K562 (cell line): ENCODE measurements around the gene SCG2. TPM values are rescaled to one million over a fixed set of nuclear protein-coding genes. Genes with fewer than 3 reads are reported as not detected.

ENCODE experiments used
- ATAC-seq: fragments of 200-7000 bp; cut with Tn5 transposase; 3 replicates; pipeline ENCODE4 v1.9.1; 2020; ENCODE audit warnings: moderate library complexity
- BruUV-seq: library from RNA; stranded (reverse); fragments of 400-500 nt; replicated peaks from 2 replicates; lab custom pipeline; 2021; lab: Mats Ljungman, UMichigan
- CTCF ChIA-PET: fragments of 300-600 bp; formaldehyde crosslinking; extraction: SDS; loops from one replicate; lab custom pipeline; 2021; ENCODE audit warnings: low intra/inter-chr PET ratio; lab: Yijun Ruan, JAX
- POLR2A ChIA-PET: fragments of 300-600, 350-650 bp; sonication (Branson Sonifier 250); formaldehyde crosslinking; extraction: SDS; loops from one replicate; lab custom pipeline; 2021; ENCODE audit warnings: antibody characterized with exemption, inconsistent platforms; lab: Yijun Ruan, JAX
- DNase-seq, 4 experiments: peaks; one replicate each; pipeline versions ENCODE4 v3.0.0 to v3.0.0-alpha.2; 2011 to 2018; ENCODE audit warnings: low spot score in 3 of 4, mixed read lengths in 3 of 4; ENCODE audit errors: extremely low read depth in 1 of 4
- FAIRE-seq: peaks from 2 replicates; lab custom pipeline; 2011; peaks lifted over from hg19 to GRCh38; lab: Jason Lieb, UNC
- H2AFZ ChIP-seq: 2 replicates; pipeline ENCODE4 v1.6.0; 2011; ENCODE audit warnings: low read depth, low read length, control low read depth, inconsistent platforms
- H3K27ac ChIP-seq: fragments of 200-600 bp; 3 replicates; pipeline ENCODE4 v1.8.0; 2011; ENCODE audit warnings: low read depth, mild to moderate bottlenecking, control low read depth, inconsistent platforms, low read length, moderate library complexity, mixed read lengths; ENCODE audit errors: extremely low read depth
- H3K27me3 ChIP-seq, 2 experiments: fragments of 300-600 bp in 1 of 2; 2 replicates in 1 of 2; 3 replicates in 1 of 2; pipeline versions ENCODE4 v1.6.0 to v1.8.0; 2011; ENCODE audit warnings: inconsistent platforms in 2 of 2, low read length in 2 of 2, mild to moderate bottlenecking in 1 of 2, mixed read lengths in 1 of 2, moderate library complexity in 1 of 2; ENCODE audit not compliant: control insufficient read depth in 2 of 2, insufficient read depth in 2 of 2
- H3K36me3 ChIP-seq: fragments of 300-600 bp; 3 replicates; pipeline ENCODE4 v1.8.0; 2011; ENCODE audit warnings: mild to moderate bottlenecking, low read length, inconsistent platforms; ENCODE audit not compliant: control insufficient read depth, insufficient read depth
- H3K4me1 ChIP-seq, 2 experiments: fragments of 200-600 bp in 1 of 2; replicated peaks in 1 of 2; 2 replicates in 1 of 2; 3 replicates in 1 of 2; pipeline versions ENCODE4 v1.5.1 to v1.8.0; 2011; ENCODE audit warnings: inconsistent platforms in 2 of 2, low read length in 2 of 2, mild to moderate bottlenecking in 1 of 2, mixed read lengths in 1 of 2, moderate library complexity in 1 of 2; ENCODE audit not compliant: control insufficient read depth in 2 of 2, insufficient read depth in 2 of 2
- H3K4me2 ChIP-seq: 2 replicates; pipeline ENCODE4 v1.6.1; 2011; ENCODE audit warnings: low read length, control low read depth, inconsistent platforms, mixed read lengths; ENCODE audit not compliant: insufficient read depth
- H3K4me3 ChIP-seq: fragments of 200-600 bp; sonication (generic), shearing (Covaris generic); 2 replicates; pipeline ENCODE4 v1.5.1; 2016; ENCODE audit warnings: control low read depth, inconsistent platforms
- H3K79me2 ChIP-seq: fragments of 200-600 bp; 3 replicates; pipeline ENCODE4 v1.8.0; 2011; ENCODE audit warnings: low read length, inconsistent platforms; ENCODE audit not compliant: control insufficient read depth, insufficient read depth
- H3K9ac ChIP-seq, 2 experiments: 2 replicates each; pipeline versions ENCODE4 v1.6.0 to v1.6.1; 2011; ENCODE audit warnings: low read depth in 2 of 2, low read length in 2 of 2, control low read depth in 1 of 2, inconsistent platforms in 1 of 2, mild to moderate bottlenecking in 1 of 2, mixed read lengths in 1 of 2; ENCODE audit not compliant: insufficient read depth in 1 of 2
- H3K9me1 ChIP-seq: one replicate; pipeline ENCODE4 v1.6.0; 2011; ENCODE audit warnings: inconsistent platforms, mild to moderate bottlenecking, low read length, moderate library complexity; ENCODE audit not compliant: control insufficient read depth, insufficient read depth
- H3K9me3 ChIP-seq: replicated peaks from 2 replicates; pipeline ENCODE4 v1.5.1; 2011; ENCODE audit warnings: low read depth, low read length, inconsistent platforms; ENCODE audit not compliant: control insufficient read depth, insufficient read depth
- H4K20me1 ChIP-seq: replicated peaks from 2 replicates; pipeline ENCODE4 v1.6.1; 2011; ENCODE audit warnings: low read length, inconsistent platforms, mixed read lengths; ENCODE audit not compliant: control insufficient read depth, insufficient read depth
- BMI1 ChIP-seq: fragments of 150-350 bp; IDR thresholded peaks from 2 replicates; pipeline ENCODE4 v1.6.1; 2014; ENCODE audit warnings: low read length
- DACH1 ChIP-seq: fragments of 450-650 bp; IDR thresholded peaks from 2 replicates; pipeline ENCODE4 v1.6.1; 2018; ENCODE audit not compliant: partially characterized antibody
- HLTF ChIP-seq: fragments of 450-650 bp; IDR thresholded peaks from 2 replicates; pipeline ENCODE4 v1.6.1; 2016
- HNRNPL ChIP-seq: fragments of 200-400 bp; formaldehyde crosslinking; IDR thresholded peaks from 2 replicates; pipeline ENCODE4 v1.6.1; 2017; ENCODE audit warnings: low read depth, mild to moderate bottlenecking, low read length
- HOXB6 ChIP-seq: fragments of 250-450 bp; sonication (Bioruptor Pico); IDR thresholded peaks from 2 replicates; pipeline ENCODE4 v1.5.1; 2022; ENCODE audit warnings: mild to moderate bottlenecking, borderline replicate concordance
- KLF6 ChIP-seq: fragments of 250-450 bp; sonication (Bioruptor Pico); IDR thresholded peaks from 2 replicates; pipeline ENCODE4 v1.4.0; 2020; ENCODE audit warnings: mild to moderate bottlenecking, moderate library complexity, borderline replicate concordance
- MCM3 ChIP-seq: fragments of 450-650 bp; IDR thresholded peaks from 2 replicates; pipeline ENCODE4 v1.6.1; 2016
- NFE2L1 ChIP-seq: fragments of 450-650 bp; IDR thresholded peaks from 2 replicates; pipeline ENCODE4 v1.6.1; 2016; ENCODE audit warnings: missing genetic modification characterization, low read depth, mild to moderate bottlenecking, missing compliant biosample characterization, moderate library complexity, borderline replicate concordance
- NR2C1 ChIP-seq, 2 experiments: fragments of 450-650 bp; IDR thresholded peaks; 2 replicates each; pipeline ENCODE4 v1.6.1; 2017; ENCODE audit warnings: mild to moderate bottlenecking in 2 of 2, antibody characterized with exemption in 1 of 2, inconsistent platforms in 1 of 2, missing compliant biosample characterization in 1 of 2, missing genetic modification characterization in 1 of 2
- POLR2A ChIP-seq: fragments of 450-650 bp; conservative IDR thresholded peaks from 2 replicates; pipeline ENCODE4 v1.6.1; 2016
- SNAPC5 ChIP-seq: fragments of 250-450 bp; sonication (Bioruptor Pico); IDR thresholded peaks from 2 replicates; pipeline ENCODE4 v1.8.0; 2021; ENCODE audit warnings: moderate library complexity, mild to moderate bottlenecking, inconsistent platforms
- SOX6 ChIP-seq: fragments of 450-650 bp; IDR thresholded peaks from 2 replicates; pipeline ENCODE4 v1.6.1; 2014; ENCODE audit warnings: mild to moderate bottlenecking
- TBL1XR1 ChIP-seq, 2 experiments: IDR thresholded peaks; 2 replicates each; pipeline ENCODE4 v1.6.1; 2012; ENCODE audit warnings: improper control_type of control experiment in 2 of 2, low read length in 2 of 2, mild to moderate bottlenecking in 1 of 2
- ZNF282 ChIP-seq: sonication (generic); formaldehyde crosslinking; IDR thresholded peaks from 2 replicates; pipeline ENCODE4 v1.8.1; 2023; ENCODE audit warnings: missing genetic modification reagents
- ZNF584 ChIP-seq: fragments of 200-800 bp; sonication (Bioruptor generic); IDR thresholded peaks from 2 replicates; pipeline ENCODE4 v1.6.1; 2016; ENCODE audit warnings: low read depth, mild to moderate bottlenecking, missing genetic modification characterization, missing compliant biosample characterization
- WGBS: fragments of 100-300 bp; shearing (Covaris generic); methylation state at CpG from one replicate; pipeline ENCODE4 v1.1.6; 2016; ENCODE audit warnings: low coverage, mixed read lengths; ENCODE audit not compliant: insufficient coverage; ENCODE audit errors: missing lambda C conversion rate; 5-methylcytosine and 5-hydroxymethylcytosine counted together
- in situ Hi-C: fragments of 300-500 bp; cut with MboI; formaldehyde crosslinking; loops from 4 replicates; pipeline ENCODE4 v1.15.0; 2018; ENCODE audit warnings: inconsistent platforms, mixed read lengths
- intact Hi-C: fragments of 100-400 bp; cut with micrococcal nuclease; formaldehyde crosslinking; loops from 2 replicates; pipeline ENCODE4 v1.14.2; 2022
- polyA plus RNA-seq, 8 experiments: library from polyadenylated mRNA; depleted of rRNA in 4 of 8; stranded (reverse) in 5 of 8; unstranded in 3 of 8; fragments of >200 nt; fragmentation: Nextera tagmentation in 2 of 8; fragmentation: Illumina TruSeq in 1 of 8; extraction: Ambion mirVana in 2 of 8; extraction: Trizol in 1 of 8; gene quantifications; 2 replicates each; pipeline versions ENCODE4 v1.2.1 to v1.2.3, GENCODE V29; 2011 to 2014; ENCODE audit warnings: inconsistent platforms in 1 of 8, missing spikeins in 1 of 8
- total RNA-seq, 7 experiments: library from RNA; depleted of rRNA in 6 of 7; stranded (reverse); fragments of >200 nt in 6 of 7; fragmentation: Illumina TruSeq in 2 of 7; extraction: Trizol in 2 of 7; gene quantifications; 2 replicates each; pipeline versions ENCODE4 v1.2.1 to v1.2.3, GENCODE V29; 2011 to 2021; ENCODE audit warnings: low replicate concordance in 1 of 7
- TF ChIP-seq, protein P1 (sequence below), 3 experiments: IDR thresholded peaks in 2 of 3; conservative IDR thresholded peaks in 1 of 3; 2 replicates each; pipeline ENCODE4 v1.5.1; 2011 to 2012; ENCODE audit warnings: low read length in 3 of 3, mild to moderate bottlenecking in 3 of 3, control low read depth in 2 of 3, improper control_type of control experiment in 1 of 3, inconsistent platforms in 1 of 3, low read depth in 1 of 3, mixed read lengths in 1 of 3, moderate library complexity in 1 of 3; ENCODE audit not compliant: insufficient read depth in 2 of 3

Gene SCG2
- total and polyA plus RNA-seq, 9 of the 15 experiments (the other 6 are each of a cell fraction or from before 2014, with no cell fraction given): 0.07 to 1.6 (median 1.1) TPM

- DNase-seq: no peak
- in situ Hi-C loops: no loop called here
- POLR2A ChIA-PET: no interaction called here
- Histone ChIP-seq H3K36me3 (no peaks in the 10 kb centered on the region), H4K20me1 (no peaks in the 10 kb centered on the region), H3K9me1 (no peaks in the 10 kb centered on the region), H3K27ac (no peak overlapping the region), H3K79me2 (no peaks in the 10 kb centered on the region), H3K9me3 (no peaks in the 10 kb centered on the region), H3K4me3 (no peak overlapping the region), H3K27me3 (no peaks in the 10 kb centered on the region), H3K9ac (no peak overlapping the region), H2AFZ (no peak overlapping the region), H3K4me1 (no peaks in the 10 kb centered on the region), H3K4me2 (no peak overlapping the region)
- ATAC-seq: no peak
- WGBS: 34% methylated on average over 6 of the region's 6 CpGs
- no peak for FAIRE-seq
- BruUV-seq: no TSS peak
- TF ChIP-seq NFE2L1 (tag) (no peak), SOX6 (no peak), POLR2A (no peak), HLTF (no peak), MCM3 (no peak), NR2C1 (IDR thresholded peaks at IDR 0.05) (no peak), NR2C1 (tag; IDR thresholded peaks at IDR 0.05) (no peak), SNAPC5 (CRISPR knock-in tag) (no peak), ZNF584 (CRISPR knock-in tag) (no peak), KLF6 (CRISPR knock-in tag) (no peak), HNRNPL (no peak), HOXB6 (no peak), ZNF282 (CRISPR knock-in tag) (no peak), TBL1XR1 (IDR thresholded peaks at IDR 0.05; ENCODE audit: low read length in 2 of 2) (no peak), DACH1 (no peak), BMI1 (no peak)
- TF ChIP-seq, protein P1, sequence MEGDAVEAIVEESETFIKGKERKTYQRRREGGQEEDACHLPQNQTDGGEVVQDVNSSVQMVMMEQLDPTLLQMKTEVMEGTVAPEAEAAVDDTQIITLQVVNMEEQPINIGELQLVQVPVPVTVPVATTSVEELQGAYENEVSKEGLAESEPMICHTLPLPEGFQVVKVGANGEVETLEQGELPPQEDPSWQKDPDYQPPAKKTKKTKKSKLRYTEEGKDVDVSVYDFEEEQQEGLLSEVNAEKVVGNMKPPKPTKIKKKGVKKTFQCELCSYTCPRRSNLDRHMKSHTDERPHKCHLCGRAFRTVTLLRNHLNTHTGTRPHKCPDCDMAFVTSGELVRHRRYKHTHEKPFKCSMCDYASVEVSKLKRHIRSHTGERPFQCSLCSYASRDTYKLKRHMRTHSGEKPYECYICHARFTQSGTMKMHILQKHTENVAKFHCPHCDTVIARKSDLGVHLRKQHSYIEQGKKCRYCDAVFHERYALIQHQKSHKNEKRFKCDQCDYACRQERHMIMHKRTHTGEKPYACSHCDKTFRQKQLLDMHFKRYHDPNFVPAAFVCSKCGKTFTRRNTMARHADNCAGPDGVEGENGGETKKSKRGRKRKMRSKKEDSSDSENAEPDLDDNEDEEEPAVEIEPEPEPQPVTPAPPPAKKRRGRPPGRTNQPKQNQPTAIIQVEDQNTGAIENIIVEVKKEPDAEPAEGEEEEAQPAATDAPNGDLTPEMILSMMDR (IDR thresholded peaks at IDR 0.05 in 2 of 3, conservative IDR thresholded peaks at IDR 0.05 in 1 of 3; ENCODE audit: insufficient read depth in 2 of 3, low read depth in 1 of 3, low read length in 3 of 3): no peak
- intact Hi-C loops: no loop called here
- CTCF ChIA-PET: no interaction called here
Observed at GRCh38 chr2:223599640-223600380, 2.4 kb downstream of the SCG2 start.
